GM10847 (cell line): ENCODE results near the gene RTL5.

Experiments
- POLR2A ChIP-seq: IDR thresholded peaks from 2 replicates; pipeline ENCODE4 v1.6.1; 2011; ENCODE audit not compliant: insufficient read length; ENCODE audit errors: extremely low read depth

Gene RTL5

GRCh38 chrX:72122621-72123337 is 8.9 kb downstream of the RTL5 start:
- no peak for TF ChIP-seq POLR2A

- no peak for TF ChIP-seq POLR2A
These were observed 10.3 kb downstream of the RTL5 start for GRCh38 chrX:72121383-72121782.

GRCh38 chrX:72120837-72121236 is 10.9 kb downstream of the RTL5 start:
- no peak for TF ChIP-seq POLR2A

GRCh38 chrX:72117636-72118210 is 14.0 kb downstream of the RTL5 start:
- TF ChIP-seq POLR2A = no peak

- TF ChIP-seq POLR2A = no peak
These were observed 16.3 kb downstream of the RTL5 start for GRCh38 chrX:72115380-72115779.

- TF ChIP-seq POLR2A = no peak
These were observed 16.9 kb downstream of the RTL5 start for GRCh38 chrX:72114807-72115206.

- TF ChIP-seq POLR2A = no peak
These were observed 17.4 kb downstream of the RTL5 start for GRCh38 chrX:72114306-72114705.

GRCh38 chrX:72113461-72113860 is 18.3 kb downstream of the RTL5 start:
- no peak for TF ChIP-seq POLR2A

GRCh38 chrX:72110876-72111708 is 20.6 kb downstream of the RTL5 start:
- TF ChIP-seq POLR2A = no peak

- no peak for TF ChIP-seq POLR2A
These were observed 21.5 kb downstream of the RTL5 start for GRCh38 chrX:72110051-72110875.

GRCh38 chrX:72108666-72109065 is 23.0 kb downstream of the RTL5 start:
- TF ChIP-seq POLR2A = no peak

- TF ChIP-seq POLR2A = no peak
These were observed 23.7 kb downstream of the RTL5 start for GRCh38 chrX:72107841-72108595.

GRCh38 chrX:72107320-72107719 is 24.4 kb downstream of the RTL5 start:
- TF ChIP-seq POLR2A = no peak

GRCh38 chrX:72105436-72105835 is 26.3 kb downstream of the RTL5 start:
- TF ChIP-seq POLR2A = no peak

GRCh38 chrX:72102760-72103159 is 29.0 kb downstream of the RTL5 start:
- TF ChIP-seq POLR2A = no peak

- TF ChIP-seq POLR2A = no peak
These were observed 29.6 kb downstream of the RTL5 start for GRCh38 chrX:72102126-72102525.
